Nephron (organoid): ENCODE measurements around the gene RALGPS1.

ENCODE experiments used
- H3K27ac Mint-ChIP-seq, 3 experiments: 2 replicates each; pipeline ENCODE4 v1.8.0; 2020; ENCODE audit warnings: mixed read lengths in 3 of 3, mild to moderate bottlenecking in 2 of 3, moderate library complexity in 1 of 3
- H3K27me3 Mint-ChIP-seq: 2 replicates; pipeline ENCODE4 v1.8.0; 2021; ENCODE audit warnings: low read depth, mild to moderate bottlenecking, moderate library complexity, mixed read lengths
- H3K36me3 Mint-ChIP-seq: 2 replicates; pipeline ENCODE4 v1.8.0; 2020; ENCODE audit warnings: low read depth, mixed read lengths
- H3K4me1 Mint-ChIP-seq: 2 replicates; pipeline ENCODE4 v1.8.0; 2020; ENCODE audit warnings: mixed read lengths
- H3K4me3 Mint-ChIP-seq, 3 experiments: 2 replicates each; pipeline ENCODE4 v1.8.0; 2020; ENCODE audit warnings: mild to moderate bottlenecking in 3 of 3, mixed read lengths in 3 of 3, moderate library complexity in 2 of 3
- H3K9me3 Mint-ChIP-seq: 2 replicates; pipeline ENCODE4 v1.8.0; 2020; ENCODE audit warnings: mixed read lengths
- CTCF ChIP-seq, 3 experiments: fragments of 200-600 bp; sonication (generic); IDR thresholded peaks; one replicate each; pipeline ENCODE4 v1.5.0; 2021; ENCODE audit warnings: antibody characterized with exemption in 3 of 3; ENCODE audit not compliant: unreplicated experiment in 3 of 3

RALGPS1 gene

GRCh38 chr9:126914458-126915280 is at the start of gene RALGPS1:
TSS of gene RALGPS1 (plus strand) at chr9:126914782. CDS start at chr9:126962290, 47,508 bp downstream.
- Mint-ChIP-seq H3K9me3 (peaks cover 8% of the 10 kb centered on the region), H3K4me1 (peaks cover 7% of the 10 kb centered on the region), H3K36me3 (no peaks in the 10 kb centered on the region), H3K27me3 (peaks cover 33% of the 10 kb centered on the region), H3K27ac (peak within 1 kb of the TSS; percentile 19 to 88 (median 67)), H3K4me3 (peak within 1 kb of the TSS; percentile 82 to 93 (median 89))
- TF ChIP-seq CTCF (IDR thresholded peaks at IDR 0.05; ENCODE audit: unreplicated experiment in 3 of 3) = no peak

GRCh38 chr9:126869368-126869767 is 45.2 kb upstream of the RALGPS1 start:
- no peak for TF ChIP-seq CTCF (IDR thresholded peaks at IDR 0.05; ENCODE audit: unreplicated experiment in 3 of 3)
- Mint-ChIP-seq H3K36me3 (peaks cover 53% of the 10 kb centered on the region), H3K27ac (no peak overlapping the region), H3K27me3 (no peaks in the 10 kb centered on the region), H3K4me3 (no peak overlapping the region), H3K4me1 (peaks cover 34% of the 10 kb centered on the region), H3K9me3 (no peaks in the 10 kb centered on the region)

- H3K27me3 Mint-ChIP-seq = no peaks in the 10 kb centered on the region
- TF ChIP-seq CTCF (IDR thresholded peaks at IDR 0.05; ENCODE audit: unreplicated experiment in 3 of 3) = no peak
- H3K36me3 Mint-ChIP-seq = peaks cover 40% of the 10 kb centered on the region
- H3K4me3 Mint-ChIP-seq = no peak overlapping the region
- no peak overlapping the region for H3K27ac Mint-ChIP-seq
- no peaks in the 10 kb centered on the region for H3K9me3 Mint-ChIP-seq
- H3K4me1 Mint-ChIP-seq = peaks cover 28% of the 10 kb centered on the region
Observed at GRCh38 chr9:126872516-126872915, 42.1 kb upstream of the RALGPS1 start.

GRCh38 chr9:126874546-126875314 is 39.9 kb upstream of the RALGPS1 start:
- TF ChIP-seq CTCF (IDR thresholded peaks at IDR 0.05; ENCODE audit: unreplicated experiment in 3 of 3) = no peak

GRCh38 chr9:126875756-126876510 is 38.6 kb upstream of the RALGPS1 start:
- Mint-ChIP-seq H3K36me3 (peaks cover 39% of the 10 kb centered on the region), H3K9me3 (no peaks in the 10 kb centered on the region), H3K4me3 (no peak overlapping the region), H3K4me1 (peaks cover 14% of the 10 kb centered on the region), H3K27me3 (no peaks in the 10 kb centered on the region), H3K27ac (peak overlapping the region; percentile 43 to 74 (median 68))
- TF ChIP-seq CTCF (IDR thresholded peaks at IDR 0.05; ENCODE audit: unreplicated experiment in 3 of 3) = no peak

More at GRCh38 chr9:126874546-126875314, 39.9 kb upstream of the RALGPS1 start:
- Mint-ChIP-seq H3K4me1 (peaks cover 14% of the 10 kb centered on the region), H3K4me3 (no peak overlapping the region), H3K27ac (no peak overlapping the region), H3K9me3 (no peaks in the 10 kb centered on the region), H3K27me3 (no peaks in the 10 kb centered on the region), H3K36me3 (peaks cover 32% of the 10 kb centered on the region)
